GM19043 (cell line): Measurements from ENCODE around the gene SMAD6.
"Not testable (repeated sequence)": the region's sequence is repeated elsewhere in the genome, so short reads cannot be mapped to it uniquely, and the experiment has no call there.

Source experiments
- ATAC-seq: cut with Tn5 transposase; IDR thresholded peaks from one replicate; pipeline ENCODE4 v1.9.1; 2021; ENCODE audit warnings: low read depth; ENCODE audit not compliant: unreplicated experiment

Gene SMAD6

GRCh38 chr15:66674756-66675155, 27.3 kb upstream of the SMAD6 start:
- ATAC-seq = no peak

- ATAC-seq = no peak
These were observed 26.6 kb upstream of the SMAD6 start for GRCh38 chr15:66675446-66675845.

DNA sequence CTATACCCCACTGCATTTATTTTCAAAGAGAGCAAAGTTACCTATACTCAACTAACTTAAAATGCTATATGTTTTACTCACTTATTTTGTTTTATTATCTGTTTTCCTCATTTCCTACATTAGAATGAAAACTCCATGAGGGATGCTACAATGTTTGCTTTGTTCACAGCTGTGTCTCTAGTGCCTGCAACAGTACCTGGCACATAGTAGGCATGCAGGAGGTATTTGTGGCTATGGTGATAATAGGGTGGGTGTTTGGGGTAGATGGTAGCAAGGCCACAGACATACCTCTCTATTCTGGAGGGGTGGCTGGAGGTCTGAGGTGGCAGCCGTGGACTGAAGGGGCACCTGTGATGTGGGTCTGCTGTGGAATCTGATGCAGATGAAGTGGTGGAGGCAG, 24.7 kb upstream of the SMAD6 start:
- no peak for ATAC-seq

- no peak for ATAC-seq
These were observed 22.9 kb upstream of the SMAD6 start for GRCh38 chr15:66679061-66679656.

DNA sequence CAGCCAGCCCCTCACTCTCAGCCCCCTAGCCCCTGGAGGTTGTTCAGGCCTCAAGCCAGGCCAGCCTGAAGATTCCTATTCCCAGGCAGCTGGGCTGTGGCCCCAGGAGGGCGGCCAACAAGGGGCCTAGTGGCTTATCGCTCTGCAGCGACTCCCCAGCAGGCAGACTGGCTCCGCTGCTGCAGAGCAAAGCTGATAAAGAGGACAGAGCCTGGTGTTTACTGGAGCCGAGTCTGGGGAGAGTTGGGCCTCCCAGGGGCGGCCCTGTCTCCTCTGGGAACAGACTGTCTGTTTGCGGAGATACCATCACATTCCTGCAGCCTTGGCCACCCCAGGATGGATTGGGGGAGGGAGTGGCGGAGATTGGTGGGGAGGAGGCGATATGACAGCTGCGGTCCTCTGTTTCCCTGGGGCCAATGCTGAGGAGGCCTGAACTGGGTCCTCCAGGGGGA, 22.4 kb upstream of the SMAD6 start:
- no peak for ATAC-seq

- ATAC-seq = no peak
These were observed 21.5 kb upstream of the SMAD6 start for GRCh38 chr15:66680502-66680901.

DNA sequence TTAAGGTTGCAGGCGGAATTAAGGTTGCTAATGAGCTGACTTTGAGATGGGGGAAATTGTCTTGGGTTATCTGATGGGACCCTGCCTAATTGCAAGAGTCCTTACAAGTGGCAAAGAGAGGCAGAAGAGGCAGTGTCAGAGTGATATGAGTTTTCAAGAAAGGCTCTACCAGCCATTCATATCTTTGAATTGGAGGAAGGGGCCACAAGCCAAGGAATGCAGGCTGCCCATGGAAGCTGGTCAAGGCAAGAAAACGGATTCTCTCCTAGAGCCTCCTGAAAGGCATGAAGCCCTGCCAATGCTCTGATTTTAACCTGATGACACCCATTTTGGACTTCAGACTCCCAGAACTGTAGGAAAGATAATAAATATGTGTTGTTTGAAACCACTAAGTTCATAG, 20.6 kb upstream of the SMAD6 start:
- ATAC-seq = no peak

GRCh38 chr15:66682246-66682645, 19.8 kb upstream of the SMAD6 start:
- ATAC-seq = no peak

GRCh38 chr15:66682865-66683264, 19.2 kb upstream of the SMAD6 start:
- ATAC-seq = no peak

- ATAC-seq = no peak
These were observed 17.8 kb upstream of the SMAD6 start for GRCh38 chr15:66684136-66684681.

DNA sequence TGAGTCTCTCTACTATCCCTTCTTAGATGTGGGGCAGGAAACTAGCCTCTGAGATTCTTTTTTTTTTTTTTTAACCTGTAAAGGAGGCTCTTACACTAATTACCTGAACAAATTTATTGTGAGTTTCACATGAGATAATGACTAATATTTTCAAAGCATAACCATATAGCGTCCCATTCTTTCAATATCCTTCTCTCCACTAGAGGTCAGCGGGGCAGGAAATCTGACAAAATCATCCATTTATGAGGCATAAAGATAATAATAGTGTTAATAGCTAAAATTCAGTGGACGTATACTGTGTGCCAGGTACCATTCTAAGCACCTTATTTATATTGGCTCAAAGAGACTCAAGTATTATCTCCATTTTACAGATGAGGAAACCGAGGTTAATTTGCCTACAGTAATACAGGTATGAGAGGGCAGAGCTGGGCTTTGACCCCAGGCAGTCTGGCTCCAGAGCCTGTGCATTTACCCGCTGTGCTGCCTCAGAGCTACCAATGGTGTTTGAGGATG, 16.3 kb upstream of the SMAD6 start:
- no peak for ATAC-seq

- ATAC-seq = not testable (repeated sequence)
These were observed 11.1 kb upstream of the SMAD6 start for GRCh38 chr15:66690912-66691311.

DNA sequence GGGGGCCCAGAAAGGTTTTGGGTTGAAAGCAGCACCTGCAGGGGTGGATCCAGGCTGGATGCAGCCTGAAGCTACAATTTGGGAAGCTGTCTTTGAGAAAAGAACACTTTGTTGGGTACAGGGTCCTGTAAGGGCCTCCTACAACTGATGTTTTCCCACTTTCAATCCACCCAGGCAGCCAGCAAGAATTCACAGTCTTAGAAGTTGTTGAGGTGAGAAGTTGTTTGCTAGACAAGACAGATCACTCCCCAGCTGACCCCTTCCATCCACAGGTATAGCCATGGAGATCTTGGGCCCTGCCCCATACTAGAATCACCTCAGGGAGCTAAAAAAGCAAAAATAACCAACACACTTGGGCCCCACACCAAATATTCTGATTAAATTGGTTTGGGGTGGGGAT, 10.3 kb upstream of the SMAD6 start:
- ATAC-seq = no peak

DNA sequence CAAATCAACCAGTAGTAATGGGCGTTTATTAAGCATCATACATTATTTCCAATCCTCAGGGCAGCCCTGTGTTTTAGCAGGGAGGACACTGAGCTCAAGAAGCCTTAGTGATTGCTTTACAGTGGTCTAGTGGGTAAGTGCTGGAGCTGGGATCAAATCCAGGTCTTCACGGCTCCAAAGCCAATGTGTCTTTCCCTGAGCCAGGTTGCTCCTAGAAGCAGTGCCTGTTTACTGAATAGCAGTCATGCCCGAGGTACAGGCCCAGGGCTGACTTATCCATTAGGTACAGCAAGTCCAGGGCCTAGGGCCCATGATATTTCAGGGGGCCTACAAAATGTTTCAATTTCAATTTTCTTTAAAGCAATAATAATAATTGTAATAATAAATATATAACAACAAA, 9.6 kb upstream of the SMAD6 start:
- no peak for ATAC-seq

DNA sequence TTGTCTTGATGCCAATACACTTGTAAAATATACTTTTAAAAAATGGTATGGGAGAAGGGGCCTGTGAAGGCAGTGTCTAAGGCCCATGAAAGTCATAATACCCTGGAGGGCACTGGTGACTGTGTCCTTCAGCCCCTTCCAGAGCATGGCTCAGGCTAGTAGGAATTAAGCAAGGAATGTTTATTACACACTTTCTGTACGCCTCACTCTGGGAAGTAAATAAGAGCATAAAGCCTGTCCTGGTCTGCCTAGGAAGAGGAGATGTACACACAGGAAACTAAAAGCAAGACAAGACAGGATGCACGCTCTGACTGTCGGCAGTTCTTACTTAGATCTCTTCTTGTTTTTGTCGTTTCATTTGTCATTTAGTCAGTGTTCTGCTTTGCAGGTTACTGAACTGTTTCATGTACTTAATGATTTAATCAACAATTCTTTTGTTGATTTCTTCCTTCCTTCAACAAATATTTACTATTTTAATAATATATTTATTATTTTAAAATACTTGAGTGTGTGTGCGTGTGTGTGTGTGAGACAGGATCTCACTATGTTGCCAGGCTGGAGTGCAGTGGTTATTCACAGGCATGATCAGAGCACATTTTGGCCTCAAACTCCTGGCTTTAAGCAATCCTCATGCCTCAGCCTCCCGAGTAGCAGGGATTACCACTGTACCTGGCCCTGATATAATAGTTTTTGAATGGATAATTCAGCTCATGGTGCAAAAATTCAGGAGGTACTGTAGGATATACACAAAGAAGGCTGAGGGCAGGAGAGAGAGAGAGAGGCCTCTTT, 9.0 kb upstream of the SMAD6 start:
- no peak for ATAC-seq

GRCh38 chr15:66696770-66697169, 5.3 kb upstream of the SMAD6 start:
- ATAC-seq = no peak

GRCh38 chr15:66698318-66698961, 3.6 kb upstream of the SMAD6 start:
- ATAC-seq = no peak

GRCh38 chr15:66698971-66699370, 3.1 kb upstream of the SMAD6 start:
- ATAC-seq = no peak

- ATAC-seq = no peak
These were observed 1.6 kb upstream of the SMAD6 start for GRCh38 chr15:66700412-66700801.

- peak; percentile 64 for ATAC-seq
These were observed 1.1 kb upstream of the SMAD6 start for GRCh38 chr15:66700802-66701421.
